KMS-11 (cell line): ENCODE data around the gene C5orf63.
"Not testable (repeated sequence)": the region's sequence is repeated elsewhere in the genome, so short reads cannot be mapped to it uniquely, and the experiment has no call there.

Experiments used
- H2AFZ ChIP-seq: fragments of 200-600 bp; sonication (generic); 2 replicates; pipeline ENCODE4 v1.6.1; 2016; ENCODE audit warnings: antibody characterized with exemption, mixed run types, low read depth
- H3K27ac ChIP-seq: fragments of 200-600 bp; sonication (generic); 2 replicates; pipeline ENCODE4 v1.6.1; 2016; ENCODE audit warnings: mild to moderate bottlenecking, mixed run types
- H3K27me3 ChIP-seq: fragments of 200-600 bp; sonication (generic); 2 replicates; pipeline ENCODE4 v1.6.1; 2017; ENCODE audit warnings: mild to moderate bottlenecking, low read depth, mixed run types, moderate library complexity; ENCODE audit not compliant: insufficient read depth
- H3K36me3 ChIP-seq: fragments of 200-600 bp; sonication (generic); 2 replicates; pipeline ENCODE4 v1.6.1; 2017; ENCODE audit warnings: mild to moderate bottlenecking, mixed run types; ENCODE audit not compliant: insufficient read depth
- H3K4me1 ChIP-seq: fragments of 200-600 bp; sonication (generic); 2 replicates; pipeline ENCODE4 v1.6.1; 2016; ENCODE audit warnings: mild to moderate bottlenecking, low read depth, mixed run types; ENCODE audit not compliant: poor library complexity, severe bottlenecking
- H3K4me2 ChIP-seq: fragments of 200-600 bp; sonication (generic); 2 replicates; pipeline ENCODE4 v1.7.0; 2016; ENCODE audit warnings: mild to moderate bottlenecking, mixed run types
- H3K4me3 ChIP-seq: fragments of 200-600 bp; sonication (generic); IDR thresholded peaks from 2 replicates; pipeline ENCODE4 v1.6.1; 2017; ENCODE audit warnings: low read depth, low read length, mixed read lengths; ENCODE audit not compliant: insufficient read depth
- H3K79me2 ChIP-seq: fragments of 200-600 bp; sonication (generic); 2 replicates; pipeline ENCODE4 v1.6.1; 2016; ENCODE audit warnings: low read depth, mixed run types; ENCODE audit not compliant: insufficient read depth
- H3K9ac ChIP-seq: fragments of 200-600 bp; sonication (generic); 2 replicates; pipeline ENCODE4 v1.6.1; 2016; ENCODE audit warnings: mild to moderate bottlenecking, mixed run types
- H4K20me1 ChIP-seq: fragments of 200-600 bp; sonication (generic); 2 replicates; pipeline ENCODE4 v1.6.1; 2016; ENCODE audit warnings: mild to moderate bottlenecking, mixed run types; ENCODE audit not compliant: insufficient read depth
- CTCF ChIP-seq: fragments of 200-600 bp; sonication (generic); conservative IDR thresholded peaks from 2 replicates; pipeline ENCODE4 v1.6.1; 2017; ENCODE audit warnings: low read depth, mild to moderate bottlenecking, antibody characterized with exemption, low read length, moderate library complexity, mixed read lengths

C5orf63 gene

GRCh38 chr5:127026166-127026565, 47.1 kb downstream of the C5orf63 start:
- Histone ChIP-seq H3K79me2 (no peaks in the 10 kb centered on the region), H3K4me3 (no peak overlapping the region), H3K9ac (no peak overlapping the region), H3K36me3 (no peaks in the 10 kb centered on the region), H4K20me1 (no peaks in the 10 kb centered on the region), H3K27me3 (no peaks in the 10 kb centered on the region), H3K4me2 (no peak overlapping the region), H2AFZ (no peak overlapping the region), H3K27ac (no peak overlapping the region), H3K4me1 (peaks cover 4% of the 10 kb centered on the region)
- no peak for TF ChIP-seq CTCF

- Histone ChIP-seq H3K4me1 (peaks cover 4% of the 10 kb centered on the region), H3K79me2 (no peaks in the 10 kb centered on the region), H3K36me3 (no peaks in the 10 kb centered on the region; the same call in 1 of the 2 replicates), H2AFZ (no peak overlapping the region), H3K4me3 (no peak overlapping the region), H3K27ac (no peak overlapping the region), H3K9ac (no peak overlapping the region), H3K4me2 (no peak overlapping the region), H4K20me1 (no peaks in the 10 kb centered on the region), H3K27me3 (no peaks in the 10 kb centered on the region)
- no peak for TF ChIP-seq CTCF
These were observed 47.8 kb downstream of the C5orf63 start for GRCh38 chr5:127025467-127025866.

- Histone ChIP-seq H2AFZ (no peak overlapping the region), H3K4me2 (no peak overlapping the region), H3K27ac (no peak overlapping the region), H3K27me3 (no peaks in the 10 kb centered on the region), H3K9ac (no peak overlapping the region), H3K79me2 (no peaks in the 10 kb centered on the region), H3K4me1 (peaks cover 7% of the 10 kb centered on the region), H3K36me3 (no peaks in the 10 kb centered on the region; the same call in 1 of the 2 replicates), H4K20me1 (no peaks in the 10 kb centered on the region), H3K4me3 (no peak overlapping the region)
- no peak for TF ChIP-seq CTCF
These were observed 48.5 kb downstream of the C5orf63 start for GRCh38 chr5:127024821-127025220.

- not testable (repeated sequence) for H3K27me3 ChIP-seq, H3K36me3 ChIP-seq, H3K4me3 ChIP-seq, H3K9ac ChIP-seq, H2AFZ ChIP-seq, H3K79me2 ChIP-seq, H4K20me1 ChIP-seq, H3K27ac ChIP-seq, H3K4me2 ChIP-seq
- peaks cover 12% of the 10 kb centered on the region for H3K4me1 ChIP-seq
These were observed 49.6 kb downstream of the C5orf63 start for GRCh38 chr5:127023552-127024191.

GRCh38 chr5:127022846-127023245, 50.5 kb downstream of the C5orf63 start:
- Histone ChIP-seq H2AFZ (no peak overlapping the region), H3K4me1 (peaks cover 12% of the 10 kb centered on the region), H3K9ac (no peak overlapping the region), H3K79me2 (no peaks in the 10 kb centered on the region), H4K20me1 (no peaks in the 10 kb centered on the region), H3K4me2 (no peak overlapping the region), H3K4me3 (no peak overlapping the region), H3K36me3 (no peaks in the 10 kb centered on the region; the same call in 1 of the 2 replicates), H3K27ac (no peak overlapping the region), H3K27me3 (no peaks in the 10 kb centered on the region)
- TF ChIP-seq CTCF = no peak
